COLO668 (cell line): ENCODE results near the gene NELFA.
"Not testable (repeated sequence)": the region's sequence is repeated elsewhere in the genome, so short reads cannot be mapped to it uniquely, and the experiment has no call there.

Experiments
- DNase-seq: peaks from one replicate; lab custom pipeline; 2025; ENCODE audit not compliant: unreplicated experiment; lab: John Stamatoyannopoulos, UW

The NELFA gene

GRCh38 chr4:2040391-2041238, 31.8 kb upstream of the NELFA start:
- no peak for DNase-seq

DNA sequence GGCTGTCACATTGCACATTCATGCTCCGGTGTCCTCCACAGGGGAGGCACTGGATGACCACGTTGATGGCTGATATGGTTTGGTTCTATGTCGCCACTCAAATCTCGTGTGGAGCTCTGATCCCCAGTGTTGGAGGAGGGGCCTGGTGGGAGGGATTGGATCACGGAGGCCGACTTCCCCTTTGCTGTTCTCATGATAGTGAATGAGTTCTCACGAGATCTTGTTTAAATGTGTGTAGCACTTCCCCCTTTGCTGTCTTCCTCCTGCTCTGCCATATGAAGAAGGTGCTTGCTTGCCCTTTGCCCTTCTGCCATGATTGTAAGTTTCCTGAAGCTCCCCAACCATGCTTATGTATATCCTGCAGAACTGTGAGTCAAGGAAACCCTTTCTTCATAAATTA, 28.1 kb upstream of the NELFA start:
- no peak for DNase-seq

DNA sequence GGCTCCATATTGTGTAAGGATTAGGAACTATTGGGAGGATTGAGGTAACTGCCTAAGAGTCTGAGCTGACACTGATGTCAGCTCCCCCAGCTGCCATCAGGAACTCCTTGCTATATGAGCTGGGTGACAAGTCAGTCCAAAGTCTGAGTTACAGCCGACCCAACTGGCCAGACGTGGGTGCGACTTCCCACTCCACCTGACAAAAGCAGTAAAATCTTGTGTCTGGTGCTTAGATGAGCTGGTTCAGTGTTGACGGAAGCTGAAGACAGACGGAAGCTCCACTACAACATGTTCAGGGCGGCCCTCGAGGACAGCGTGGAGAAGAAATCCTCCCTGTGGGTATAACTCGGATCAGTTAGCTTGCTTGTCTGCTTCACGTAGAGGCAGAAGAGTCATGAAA, 27.6 kb upstream of the NELFA start:
- no peak for DNase-seq

DNA sequence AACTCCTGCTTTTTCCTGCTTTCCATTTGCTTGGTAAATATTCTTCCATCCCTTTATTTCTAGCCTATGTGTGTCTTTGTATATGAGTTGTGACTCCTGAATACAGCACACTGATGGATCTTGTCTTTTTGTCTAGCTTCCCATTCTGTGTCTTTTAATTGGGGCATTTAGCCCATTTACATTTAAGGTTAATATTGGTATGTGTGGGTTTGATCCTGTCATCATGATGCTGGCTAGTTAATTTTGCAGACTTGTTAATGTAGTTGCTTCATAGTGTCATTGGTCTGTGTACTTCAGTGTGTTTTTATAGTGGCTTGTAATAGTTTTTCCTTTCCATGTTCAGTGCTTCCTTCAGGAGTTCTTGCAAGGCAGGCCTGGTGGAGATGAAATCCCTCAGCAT, 22.4 kb upstream of the NELFA start:
- not testable (repeated sequence) for DNase-seq

DNA sequence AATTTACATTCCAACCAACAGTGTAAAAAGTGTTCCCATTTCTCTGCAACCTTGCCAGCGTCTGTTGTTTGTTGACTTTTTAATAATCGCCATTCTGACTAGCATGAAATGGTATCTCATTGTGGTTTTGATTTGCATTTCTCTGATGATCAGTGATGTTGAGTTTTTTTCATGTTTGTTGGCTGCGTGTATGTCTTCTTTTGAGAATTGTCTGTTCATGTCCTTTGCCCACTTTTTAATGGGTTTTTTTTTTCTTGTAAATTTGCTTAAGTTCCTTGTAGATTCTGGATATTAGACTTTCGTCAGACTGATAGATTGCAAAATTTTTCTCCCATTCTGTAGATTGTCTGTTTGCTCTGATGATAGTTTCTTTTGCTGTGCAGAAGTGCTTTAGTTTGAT, 18.3 kb upstream of the NELFA start:
- DNase-seq: not testable (repeated sequence)

DNA sequence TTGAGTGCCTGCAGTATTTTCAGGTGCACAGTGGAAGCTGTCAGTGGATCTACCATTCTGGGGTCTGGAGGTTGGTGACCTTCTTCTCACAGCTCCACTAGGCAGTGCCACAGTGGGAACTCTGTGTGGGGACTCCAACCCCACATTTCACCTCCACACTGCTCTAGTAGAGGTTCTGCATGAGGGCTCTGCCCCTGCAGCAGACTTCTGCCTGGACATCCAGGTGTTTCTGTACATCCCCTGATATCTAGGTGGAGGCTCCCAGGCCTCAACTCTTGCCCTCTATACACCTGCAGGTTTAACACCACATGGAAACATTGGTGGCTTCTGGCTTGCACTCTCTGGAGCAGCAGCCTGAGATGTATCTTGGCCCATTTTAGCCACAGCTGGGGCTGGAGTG, 17.0 kb upstream of the NELFA start:
- DNase-seq: no peak

DNA sequence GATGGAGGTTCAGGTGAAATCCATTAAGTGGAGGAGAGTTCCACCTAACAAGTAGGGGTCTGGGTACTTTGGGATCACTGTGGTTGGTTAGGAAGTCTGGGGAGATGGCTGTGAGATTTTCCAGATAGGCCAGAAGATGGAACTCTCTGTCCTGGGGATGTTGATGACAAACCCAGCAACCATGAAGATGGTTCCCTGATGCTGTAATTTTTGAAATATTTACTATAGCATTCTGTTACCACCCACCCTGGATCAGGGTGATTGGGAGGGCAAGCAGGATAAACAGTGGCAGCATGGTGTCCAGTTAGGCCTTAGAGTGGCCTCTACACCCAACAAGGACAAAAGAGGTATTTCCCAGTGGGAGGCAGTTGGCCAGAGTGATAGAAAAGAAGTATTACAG, 15.9 kb upstream of the NELFA start:
- no peak for DNase-seq

GRCh38 chr4:2021358-2022018, 12.7 kb upstream of the NELFA start:
- not testable (repeated sequence) for DNase-seq

DNA sequence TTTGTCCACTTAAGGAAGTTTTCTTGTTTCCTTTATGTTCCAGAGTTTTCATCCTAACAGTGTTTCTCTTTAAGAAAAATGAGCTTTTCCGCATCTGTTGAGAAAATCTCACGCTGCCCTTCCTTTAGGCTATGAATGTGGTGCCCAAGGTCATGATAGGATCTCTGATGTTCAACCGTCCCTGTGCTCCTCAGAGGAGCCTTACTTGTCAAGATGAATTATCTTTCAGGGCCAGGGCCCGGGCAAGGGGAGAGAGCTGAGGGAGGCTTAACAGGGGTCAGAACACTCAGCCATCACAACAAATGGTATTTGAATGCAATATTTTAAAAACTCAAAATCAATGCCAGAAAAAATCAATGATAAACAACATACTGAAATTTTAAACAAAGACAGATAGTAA, 6.2 kb upstream of the NELFA start:
- no peak for DNase-seq

GRCh38 chr4:2011583-2011982, 2.8 kb upstream of the NELFA start:
- DNase-seq: no peak

DNA sequence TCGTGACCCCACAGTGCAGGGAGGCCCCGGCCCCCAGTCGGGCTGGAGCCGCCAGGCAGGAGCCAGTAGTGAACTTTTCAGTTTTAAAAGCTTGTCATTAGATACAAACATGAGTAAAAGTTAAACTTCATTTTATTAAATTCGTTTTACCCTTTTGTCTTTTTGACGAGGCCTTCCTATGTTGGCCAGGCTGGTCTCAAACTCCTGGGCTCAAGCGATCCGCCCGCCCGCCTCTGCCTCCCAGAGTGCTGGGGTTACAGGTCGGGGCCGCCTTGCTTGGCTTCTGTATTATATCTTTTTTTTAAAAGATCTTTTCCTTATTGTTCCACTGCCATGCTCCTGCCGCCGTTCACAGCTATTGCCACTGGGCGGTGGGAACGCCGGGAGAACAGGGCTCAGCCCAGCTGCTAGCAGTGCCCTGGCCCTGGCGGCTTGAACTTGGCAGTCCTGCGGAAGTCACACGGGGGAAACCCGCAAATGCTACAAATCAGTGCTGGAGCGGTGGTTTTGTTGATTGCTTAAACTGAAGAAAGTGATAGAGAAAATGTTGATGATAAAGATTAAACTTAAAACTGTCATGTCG, 968 bp upstream of the NELFA start:
- DNase-seq: peak; percentile 75

DNA sequence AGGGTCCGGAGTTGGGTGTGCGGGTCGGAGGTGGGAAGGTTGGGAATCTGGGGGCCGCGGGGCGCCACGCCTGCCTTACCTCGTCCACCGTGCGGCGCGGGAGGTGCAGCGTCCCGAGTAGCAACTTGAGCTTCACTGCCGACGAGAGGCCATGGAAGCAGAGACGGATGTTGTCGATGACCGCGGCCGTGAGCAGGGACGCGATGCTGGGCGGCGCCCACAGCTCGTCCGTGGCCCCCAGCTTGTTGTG, 178 bp downstream of the NELFA start:
- DNase-seq: no peak

GRCh38 chr4:2007804-2008670, 737 bp downstream of the NELFA start:
- no peak for DNase-seq

GRCh38 chr4:2006956-2007653, 1.7 kb downstream of the NELFA start:
- no peak for DNase-seq

DNA sequence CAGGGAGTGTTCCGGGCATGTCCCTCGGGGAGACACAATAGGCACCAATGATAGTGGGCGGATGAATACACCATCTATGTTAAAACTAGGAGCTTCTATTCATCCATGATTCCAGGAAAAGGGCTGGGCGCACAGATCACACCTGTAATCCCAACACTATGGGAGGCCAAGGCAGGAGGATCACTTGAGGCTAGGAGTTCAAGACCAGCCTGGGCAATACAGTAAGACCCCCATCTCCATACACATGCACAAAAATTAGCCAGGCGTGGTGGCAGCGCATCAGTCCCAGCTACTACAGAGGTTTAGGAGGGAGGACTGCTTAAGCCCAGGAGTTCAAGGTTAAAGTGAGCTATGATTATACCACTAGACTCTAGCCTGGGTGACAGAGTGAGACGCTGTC, 2.4 kb downstream of the NELFA start:
- DNase-seq: no peak

DNA sequence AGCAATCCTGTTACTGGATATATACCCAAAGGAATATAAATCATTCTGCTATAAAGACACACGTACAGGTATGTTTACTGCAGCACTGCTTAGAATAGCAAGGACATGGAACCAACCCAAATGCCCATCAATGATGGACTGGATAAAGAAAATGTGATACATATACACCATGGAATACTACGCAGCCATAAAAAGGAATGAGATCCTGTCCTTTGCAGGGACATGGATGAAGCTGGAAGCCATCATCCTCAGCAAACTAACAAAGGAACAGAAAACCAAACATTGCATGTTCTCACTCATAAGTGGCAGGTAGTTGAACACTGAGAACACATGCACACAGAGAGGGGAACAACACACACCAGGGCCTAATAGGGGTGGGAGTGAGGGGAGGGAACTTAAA, 5.4 kb downstream of the NELFA start:
- not testable (repeated sequence) for DNase-seq

DNA sequence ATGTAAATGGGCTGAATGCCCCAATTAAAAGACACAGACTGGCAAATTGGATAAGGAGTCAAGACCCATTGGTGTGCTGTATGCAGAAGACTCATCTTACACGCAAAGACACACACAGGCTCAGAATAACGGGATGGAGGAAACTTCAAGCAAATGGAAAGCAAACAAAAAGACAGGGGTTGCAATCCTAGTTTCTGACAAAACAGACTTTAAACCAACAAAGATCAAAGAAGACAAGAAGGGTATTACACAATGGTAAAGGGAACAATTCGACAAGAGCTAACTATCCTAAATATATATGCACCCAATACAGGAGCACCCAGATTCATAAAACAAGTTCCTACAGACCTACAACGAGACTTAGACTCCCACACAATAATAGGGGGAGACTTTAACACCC, 9.5 kb downstream of the NELFA start:
- DNase-seq: not testable (repeated sequence)

- DNase-seq: peak; percentile 15
Measured at GRCh38 chr4:1998296-1998695, 10.5 kb downstream of the NELFA start.

DNA sequence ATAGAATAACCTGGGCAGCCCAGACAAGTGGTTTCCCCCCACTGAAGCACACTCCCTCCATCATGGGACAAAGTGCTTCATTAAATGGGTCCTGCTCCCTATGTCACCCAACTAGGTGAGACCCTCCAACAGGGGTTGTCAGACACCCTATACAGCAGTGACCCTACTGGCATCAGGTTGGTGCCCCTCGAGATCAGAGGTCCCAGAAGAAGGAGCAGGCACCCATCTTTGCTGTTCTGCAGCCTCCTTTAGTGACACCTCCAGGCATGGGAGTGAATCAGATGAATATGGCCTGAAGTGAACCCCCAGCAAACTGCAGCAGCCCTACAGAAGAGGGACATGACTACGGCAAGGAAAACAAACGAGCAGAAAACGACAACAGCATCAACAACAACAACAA, 11.1 kb downstream of the NELFA start:
- no peak for DNase-seq

DNA sequence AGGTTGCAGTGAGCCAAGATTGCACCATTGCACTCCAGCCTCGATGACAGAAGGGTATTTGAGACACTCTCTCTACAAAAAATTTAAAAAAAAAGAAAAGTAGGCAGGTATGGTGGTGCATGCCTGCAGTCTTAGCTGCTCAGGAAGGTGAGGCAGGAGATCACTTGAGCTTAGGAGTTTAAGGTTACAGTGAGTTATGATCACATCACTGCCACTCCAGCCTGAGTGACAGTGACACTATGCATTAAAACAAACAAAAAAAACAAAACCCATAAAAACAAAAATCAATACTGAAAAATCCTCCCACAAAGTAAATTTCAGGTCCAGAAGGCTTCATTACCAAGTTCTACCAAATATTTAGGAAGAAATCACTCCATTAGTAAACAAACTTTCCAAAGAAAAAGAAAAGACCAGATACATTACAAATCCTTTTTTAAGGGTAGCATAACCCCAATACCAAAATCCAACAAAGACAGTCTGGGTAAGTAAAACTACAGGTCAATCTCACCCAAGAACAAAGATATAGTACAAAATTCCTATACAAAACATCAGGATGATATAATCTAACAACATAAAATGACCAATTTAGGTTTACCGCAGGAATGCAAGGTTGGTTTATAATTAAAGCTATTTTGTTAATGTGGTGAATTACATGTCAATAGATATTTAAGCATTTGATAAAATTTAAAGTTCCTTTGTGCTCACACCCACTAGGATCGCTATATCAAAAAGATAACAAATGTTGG, 11.7 kb downstream of the NELFA start:
- no peak for DNase-seq
